NCI-H2081 (cell line): Measurements from ENCODE around the gene FBLN2.

Experiments used
- DNase-seq, 2 experiments: peaks; one replicate each; lab custom pipeline; 2025; lab: John Stamatoyannopoulos, UW

Gene FBLN2

DNA sequence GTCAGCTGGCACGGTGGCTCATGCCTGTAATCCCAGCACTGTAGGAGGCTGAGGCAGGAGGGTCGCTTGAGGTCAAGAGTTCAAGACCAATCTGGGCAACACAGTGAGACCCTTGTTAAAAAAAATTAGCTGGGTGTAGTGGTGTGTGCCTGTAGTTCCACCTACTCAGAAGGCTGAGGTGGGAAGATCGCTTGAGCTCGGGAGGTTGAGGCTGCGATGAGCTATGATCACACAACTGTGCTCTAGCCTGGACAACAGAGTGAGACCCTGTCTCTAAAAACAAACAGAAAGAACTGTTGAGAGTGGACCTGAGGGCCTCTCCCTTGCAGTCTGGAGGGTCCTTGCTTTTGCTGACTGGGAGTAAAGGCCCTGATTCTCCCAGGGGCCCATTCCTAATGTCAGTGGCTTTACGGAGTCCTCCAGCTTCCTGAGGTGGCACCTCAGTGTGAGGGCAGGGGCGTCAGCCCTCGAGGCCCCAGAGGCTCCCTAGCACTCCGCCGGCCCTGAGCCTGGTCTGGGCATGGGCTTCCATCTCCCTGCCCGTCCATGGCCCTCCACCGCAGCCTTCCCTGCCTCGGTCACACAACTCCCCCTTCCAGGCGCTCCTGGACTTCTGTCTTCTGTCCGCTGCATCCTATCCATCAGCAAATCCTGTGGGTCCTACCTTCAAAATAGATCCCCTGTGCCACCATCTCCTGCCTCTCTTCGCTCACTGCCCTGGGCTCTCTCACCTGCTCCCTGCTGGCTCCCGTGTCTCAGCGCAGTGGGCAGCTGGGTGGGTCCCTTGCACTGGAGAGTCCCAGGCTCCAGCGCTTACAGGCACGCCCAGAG, 19.0 kb downstream of the FBLN2 start:
- no peak for DNase-seq

DNA sequence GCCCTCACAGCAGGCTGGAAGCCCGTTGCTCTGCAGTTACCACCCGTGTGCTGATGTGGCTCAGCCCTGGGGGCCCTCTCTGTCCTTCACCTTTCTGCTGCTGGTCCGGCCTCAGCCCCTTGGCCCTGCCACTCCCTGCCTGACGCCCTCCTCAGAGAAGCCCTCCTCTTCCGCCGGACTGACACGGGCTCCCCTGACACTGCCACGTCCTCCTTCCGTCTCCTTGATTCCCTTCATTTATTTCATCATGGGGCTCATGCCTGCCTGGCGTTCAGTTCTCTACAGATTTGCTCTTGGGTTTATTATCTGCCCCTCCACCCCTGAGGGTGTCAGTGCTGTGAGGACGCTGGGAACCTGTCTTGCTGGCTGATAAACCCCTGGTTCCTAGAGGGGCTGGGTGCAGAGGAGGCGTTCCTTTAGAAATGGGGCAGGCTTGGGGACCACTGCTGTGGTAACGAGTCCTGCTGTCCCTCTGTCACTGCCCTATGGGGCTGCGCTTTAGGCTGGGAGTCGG, 19.6 kb downstream of the FBLN2 start:
- DNase-seq: no peak

- DNase-seq: no peak
Measured at GRCh38 chr3:13569201-13569600, 20.3 kb downstream of the FBLN2 start.

DNA sequence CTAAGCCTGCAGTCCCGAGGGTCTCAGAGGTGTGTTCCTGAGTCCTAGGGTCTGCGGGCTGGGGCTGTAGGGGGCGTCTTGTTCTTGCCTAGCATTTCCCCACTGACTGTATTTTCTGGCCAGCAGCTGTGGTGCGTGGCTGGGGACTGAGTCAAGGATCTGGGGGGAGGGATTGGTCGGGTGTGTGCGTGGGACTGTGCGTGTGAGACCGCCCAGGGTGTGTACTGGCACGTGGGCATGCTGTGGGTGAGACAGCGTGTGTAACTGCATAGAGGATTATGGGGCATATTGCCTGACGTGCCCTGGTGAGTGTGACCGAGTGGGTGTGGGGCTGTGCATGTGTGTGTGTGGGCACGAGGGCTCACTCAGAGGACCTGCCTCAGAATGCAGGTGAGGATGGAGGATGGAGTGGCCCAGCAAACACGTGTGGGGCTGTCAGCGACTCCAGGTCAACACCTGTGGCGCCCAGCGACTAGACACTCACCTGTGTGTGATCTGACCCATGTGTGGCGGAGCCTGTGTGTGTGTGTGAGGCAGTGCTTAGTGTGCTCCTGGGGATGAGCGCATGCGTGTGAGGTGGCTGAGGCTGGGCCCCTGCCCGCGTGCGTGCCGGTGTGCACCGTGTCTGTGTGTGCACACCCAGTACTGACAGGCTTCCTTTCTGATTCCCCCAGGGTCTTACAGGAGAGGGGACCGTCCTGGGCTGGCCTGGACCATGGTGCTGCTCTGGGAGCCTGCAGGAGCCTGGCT, 20.9 kb downstream of the FBLN2 start:
- no peak for DNase-seq

DNA sequence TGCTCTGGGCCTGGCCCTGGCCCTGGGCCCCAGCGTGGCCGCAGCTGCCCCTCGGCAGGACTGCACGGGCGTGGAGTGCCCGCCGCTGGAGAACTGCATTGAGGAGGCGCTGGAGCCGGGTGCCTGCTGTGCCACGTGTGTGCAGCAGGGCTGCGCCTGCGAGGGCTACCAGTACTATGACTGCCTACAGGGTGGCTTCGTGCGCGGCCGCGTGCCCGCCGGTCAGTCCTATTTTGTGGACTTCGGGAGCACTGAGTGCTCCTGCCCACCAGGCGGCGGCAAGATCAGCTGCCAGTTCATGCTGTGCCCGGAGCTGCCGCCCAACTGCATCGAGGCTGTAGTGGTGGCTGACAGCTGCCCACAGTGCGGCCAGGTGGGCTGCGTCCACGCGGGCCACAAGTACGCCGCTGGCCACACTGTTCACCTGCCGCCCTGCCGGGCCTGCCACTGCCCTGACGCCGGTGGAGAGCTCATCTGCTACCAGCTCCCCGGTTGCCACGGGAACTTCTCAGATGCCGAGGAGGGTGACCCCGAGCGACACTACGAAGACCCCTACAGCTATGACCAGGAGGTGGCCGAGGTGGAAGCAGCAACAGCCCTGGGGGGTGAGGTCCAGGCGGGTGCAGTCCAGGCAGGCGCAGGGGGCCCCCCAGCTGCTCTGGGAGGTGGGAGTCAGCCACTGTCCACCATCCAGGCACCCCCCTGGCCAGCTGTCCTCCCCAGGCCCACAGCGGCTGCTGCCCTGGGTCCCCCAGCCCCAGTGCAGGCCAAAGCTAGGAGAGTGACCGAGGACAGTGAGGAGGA, 21.7 kb downstream of the FBLN2 start:
- DNase-seq: no peak

DNA sequence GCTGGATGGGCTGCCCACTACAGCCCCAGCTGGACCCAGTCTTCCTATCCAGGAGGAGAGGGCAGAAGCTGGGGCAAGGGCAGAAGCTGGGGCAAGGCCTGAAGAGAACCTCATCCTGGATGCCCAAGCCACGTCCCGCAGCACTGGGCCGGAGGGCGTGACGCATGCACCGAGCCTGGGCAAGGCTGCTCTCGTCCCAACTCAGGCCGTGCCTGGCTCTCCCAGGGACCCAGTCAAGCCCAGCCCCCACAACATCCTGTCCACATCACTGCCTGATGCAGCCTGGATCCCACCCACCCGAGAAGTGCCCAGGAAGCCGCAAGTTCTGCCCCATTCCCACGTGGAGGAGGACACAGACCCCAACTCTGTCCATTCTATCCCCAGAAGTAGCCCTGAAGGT, 22.3 kb downstream of the FBLN2 start:
- DNase-seq: no peak

DNA sequence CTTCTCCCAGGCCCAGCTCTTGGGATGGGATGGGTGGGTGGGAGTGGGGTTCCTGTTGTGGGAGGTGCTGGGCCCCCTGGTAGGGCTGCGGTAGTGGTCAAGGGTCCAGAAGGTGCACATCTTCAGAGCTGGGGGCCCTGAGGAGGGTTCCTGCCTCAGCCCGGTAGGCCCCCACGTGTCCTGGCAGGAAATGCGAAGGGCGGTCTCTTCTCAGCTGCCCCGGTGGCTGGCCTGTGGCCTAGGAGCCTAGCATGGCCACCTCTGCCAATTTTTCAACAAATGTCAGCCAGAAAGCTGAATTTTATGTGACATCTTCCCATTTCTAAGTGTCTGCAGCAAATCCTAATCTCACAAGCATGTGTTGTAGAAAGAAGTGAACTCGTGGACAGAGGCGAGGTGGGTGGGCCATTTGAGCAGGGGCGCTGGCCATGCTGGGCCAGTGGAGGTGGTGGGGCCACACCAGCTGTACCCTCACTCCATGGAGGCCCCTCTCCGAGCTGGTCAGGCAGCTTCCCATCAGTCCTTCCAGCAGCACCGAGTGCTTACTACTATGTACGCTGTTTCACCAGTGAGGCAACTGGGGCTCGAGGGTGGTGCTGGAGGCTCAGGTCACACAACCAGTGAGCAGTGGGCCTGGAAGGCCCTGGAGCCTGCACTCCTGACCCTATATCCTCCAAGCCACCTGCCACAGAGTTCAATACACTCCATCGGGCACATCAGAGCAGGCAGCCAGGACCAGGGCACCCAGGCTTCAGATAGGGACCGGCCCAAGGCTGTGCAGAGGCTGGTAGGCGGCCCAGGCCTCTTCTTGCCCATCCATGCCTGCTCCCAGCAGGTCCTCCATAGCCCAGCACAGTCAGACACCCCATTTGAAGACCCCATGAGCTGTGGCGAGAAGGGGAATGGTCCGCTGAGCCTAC, 23.2 kb downstream of the FBLN2 start:
- DNase-seq: no peak

DNA sequence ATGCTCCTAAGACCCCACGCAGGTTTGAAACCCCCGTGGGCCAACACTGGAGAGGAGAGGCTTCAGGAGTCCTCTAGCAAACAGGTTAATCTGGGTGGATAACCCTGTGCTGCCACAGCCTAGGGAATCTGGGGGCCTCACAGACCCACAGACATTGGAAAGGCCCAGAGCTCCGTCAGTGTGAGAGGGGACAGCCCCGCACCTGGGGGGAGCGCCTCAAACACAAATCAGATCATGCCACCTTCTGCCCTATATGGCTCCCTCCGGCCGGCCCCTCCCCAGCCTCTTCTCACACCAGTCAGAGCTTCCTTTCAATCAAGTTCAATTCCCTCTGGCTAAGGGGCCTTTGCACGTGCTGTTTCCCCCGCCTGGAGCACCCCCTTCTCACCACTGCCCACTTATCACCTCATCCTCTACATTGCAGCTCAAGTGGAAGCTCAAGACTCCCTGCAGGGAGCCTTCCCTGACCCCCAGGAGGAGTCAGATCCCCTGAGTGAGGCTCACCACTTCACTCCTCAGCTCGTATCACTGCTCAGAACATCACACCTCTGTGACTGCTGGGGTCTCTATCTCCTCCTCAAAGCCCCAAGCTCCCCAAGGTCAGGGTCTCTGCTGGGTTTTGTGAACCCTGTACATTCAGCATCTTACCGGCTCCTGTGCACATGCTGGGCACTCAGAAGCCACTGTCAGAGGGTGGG, 24.1 kb downstream of the FBLN2 start:
- DNase-seq: no peak

- DNase-seq: no peak
Measured at GRCh38 chr3:13574083-13574797, 25.3 kb downstream of the FBLN2 start.

DNA sequence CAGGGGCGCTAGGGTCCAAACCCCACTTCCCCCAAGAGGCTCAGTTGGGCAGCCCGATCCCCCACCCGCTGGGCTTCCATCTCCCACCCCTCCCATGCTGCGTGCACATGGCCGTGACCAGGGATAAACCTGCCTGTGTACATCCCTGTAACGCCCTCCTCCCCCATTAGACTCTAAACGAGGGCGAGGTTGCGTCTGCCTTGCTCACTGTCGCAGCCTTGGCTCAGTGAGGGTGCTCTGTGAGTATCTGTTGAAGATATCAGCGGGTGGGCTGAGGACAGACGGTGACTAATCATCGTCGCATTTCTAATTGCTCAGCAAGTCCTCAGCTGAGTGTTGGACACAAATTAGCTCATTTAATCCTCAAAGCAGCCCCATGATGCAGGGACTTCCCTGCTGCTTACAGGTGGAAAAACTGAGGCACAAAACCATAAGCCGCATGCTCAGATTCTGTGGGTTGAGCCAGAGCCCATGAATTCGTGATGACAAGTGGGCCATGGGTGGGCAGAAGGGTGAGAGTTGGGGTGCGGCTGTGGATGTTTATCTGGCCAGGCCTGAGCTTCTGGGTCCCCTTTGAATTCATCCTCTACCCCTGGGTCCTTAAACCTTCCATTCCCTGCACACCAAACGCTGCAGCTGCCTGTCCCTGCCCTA, 26.0 kb downstream of the FBLN2 start:
- DNase-seq: no peak

- no peak for DNase-seq
Measured at GRCh38 chr3:13575459-13576061, 26.6 kb downstream of the FBLN2 start.

DNA sequence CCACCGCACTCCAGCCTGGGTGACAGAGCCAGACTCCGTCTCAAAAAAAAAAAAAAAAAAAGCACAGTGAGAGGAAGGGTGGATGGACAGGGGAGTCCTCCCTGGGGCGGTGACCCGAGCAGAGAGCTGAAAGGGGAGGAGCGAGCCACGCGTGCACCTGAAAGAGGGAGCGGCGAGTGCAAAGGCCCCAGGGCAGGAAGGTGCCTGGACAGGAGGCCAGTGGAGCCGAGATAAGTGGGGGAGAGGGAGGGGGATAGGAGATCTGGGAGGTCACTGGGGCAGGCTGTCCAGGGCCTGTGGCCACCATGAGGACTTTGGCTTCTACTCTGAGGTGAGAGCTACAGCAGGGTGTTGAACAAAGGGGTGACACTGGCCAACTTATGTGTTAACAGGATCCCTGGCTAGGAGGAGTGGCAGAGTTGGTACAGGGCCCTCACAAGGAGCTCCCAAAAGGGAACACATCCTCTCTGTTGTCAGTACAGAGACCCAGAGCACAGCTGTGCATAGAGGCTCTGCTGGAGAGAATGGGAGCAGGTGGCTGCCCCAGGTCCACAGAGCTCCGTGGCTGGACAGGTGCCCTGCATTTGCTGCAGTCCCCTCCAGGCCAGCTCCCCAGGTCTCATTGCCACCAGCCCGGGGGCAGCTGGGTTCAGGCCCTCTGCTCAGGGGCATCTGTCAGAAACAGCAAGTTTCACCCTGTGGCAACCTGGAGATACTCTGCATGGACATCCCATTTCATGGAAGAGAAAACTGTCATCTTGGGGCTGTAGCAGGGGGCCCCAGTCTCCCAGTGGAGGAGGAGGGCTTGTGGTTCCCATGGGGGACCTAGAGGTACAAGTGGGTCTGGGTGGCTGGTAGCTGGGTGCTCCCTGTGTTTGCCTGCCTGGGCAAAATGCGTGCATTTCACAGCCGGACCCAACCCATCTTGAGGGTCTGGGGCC, 28.5 kb downstream of the FBLN2 start:
- DNase-seq: no peak

GRCh38 chr3:13578251-13578650, 29.3 kb downstream of the FBLN2 start:
- DNase-seq: no peak

- no peak for DNase-seq
Measured at GRCh38 chr3:13579063-13579462, 30.1 kb downstream of the FBLN2 start.

- DNase-seq: no peak
Measured at GRCh38 chr3:13580256-13581023, 31.5 kb downstream of the FBLN2 start.

- no peak for DNase-seq
Measured at GRCh38 chr3:13581485-13582365, 32.8 kb downstream of the FBLN2 start.
